ENCODE data around the gene ST8SIA1.

GRCh38 chr12:22262309-22262708, 72.2 kb downstream of the ST8SIA1 start:
- no peak for TF ChIP-seq CTCF (IDR thresholded peaks at IDR 0.05; ENCODE audit: poor library complexity, severe bottlenecking)
- no peak for TF ChIP-seq POLR2AphosphoS5 (IDR thresholded peaks at IDR 0.05)

Data from neural cell (in vitro differentiated cells).